GM12872 (cell line): ENCODE measurements around the gene JADE2.

Experiments
- CTCF ChIP-seq: IDR thresholded peaks from 3 replicates; pipeline ENCODE4 v1.5.1; 2011; ENCODE audit warnings: low read depth, mild to moderate bottlenecking, low read length, moderate library complexity; ENCODE audit not compliant: insufficient read depth

The JADE2 gene

GRCh38 chr5:134552301-134552700 lies 26.8 kb downstream of the JADE2 start:
- TF ChIP-seq CTCF, result no peak

GRCh38 chr5:134553821-134554267 lies 28.4 kb downstream of the JADE2 start:
- no peak for TF ChIP-seq CTCF

- peak; percentile 34; the same call in 1 of the 3 replicates for TF ChIP-seq CTCF
These were observed 29.1 kb downstream of the JADE2 start for GRCh38 chr5:134554319-134555222.

- TF ChIP-seq CTCF, result no peak
These were observed 29.9 kb downstream of the JADE2 start for GRCh38 chr5:134555223-134555889.

GRCh38 chr5:134555890-134556311 lies 30.4 kb downstream of the JADE2 start:
- TF ChIP-seq CTCF, result no peak

GRCh38 chr5:134556994-134557393 lies 31.5 kb downstream of the JADE2 start:
- no peak for TF ChIP-seq CTCF

GRCh38 chr5:134559672-134560071 lies 34.2 kb downstream of the JADE2 start:
- TF ChIP-seq CTCF, result no peak
